ENCODE data around the gene GPA33.

GPA33 gene

GRCh38 chr1:167084757-167085156, 5.4 kb downstream of the GPA33 start:
- no peak for DNase-seq

- no peak for DNase-seq
Observed at GRCh38 chr1:167083871-167084270, 6.3 kb downstream of the GPA33 start.

DNA sequence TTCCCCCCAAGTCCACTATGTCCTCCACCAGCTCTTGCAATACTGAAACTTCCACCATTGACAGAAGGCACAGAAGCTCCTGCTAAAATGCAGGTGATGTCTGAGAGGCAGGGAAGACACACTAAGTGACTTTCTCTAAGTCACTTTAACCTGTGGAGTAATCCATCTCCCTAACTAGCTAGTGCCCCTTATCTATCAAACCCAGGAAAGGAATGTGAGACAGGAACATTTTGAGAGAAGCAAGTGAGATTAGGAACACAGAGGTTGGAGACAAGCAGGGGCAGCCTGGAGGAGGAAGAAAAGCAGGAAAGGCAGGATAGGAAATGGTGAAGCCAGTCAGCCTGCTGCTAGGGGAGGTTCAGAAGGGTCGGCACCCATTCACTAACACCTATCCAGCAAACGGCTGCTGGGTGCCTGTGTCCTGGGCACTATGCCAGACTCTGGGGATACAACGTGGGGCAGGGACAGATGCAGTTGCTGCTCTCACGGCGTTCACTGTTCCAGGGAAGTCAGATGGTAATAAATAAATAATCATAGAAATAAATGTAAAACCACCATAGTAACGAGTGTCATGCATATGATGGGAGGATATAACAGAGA, 7.0 kb downstream of the GPA33 start:
- DNase-seq = no peak

- peak; percentile 59 for DNase-seq
Observed at GRCh38 chr1:167082511-167083027, 7.6 kb downstream of the GPA33 start.

DNA sequence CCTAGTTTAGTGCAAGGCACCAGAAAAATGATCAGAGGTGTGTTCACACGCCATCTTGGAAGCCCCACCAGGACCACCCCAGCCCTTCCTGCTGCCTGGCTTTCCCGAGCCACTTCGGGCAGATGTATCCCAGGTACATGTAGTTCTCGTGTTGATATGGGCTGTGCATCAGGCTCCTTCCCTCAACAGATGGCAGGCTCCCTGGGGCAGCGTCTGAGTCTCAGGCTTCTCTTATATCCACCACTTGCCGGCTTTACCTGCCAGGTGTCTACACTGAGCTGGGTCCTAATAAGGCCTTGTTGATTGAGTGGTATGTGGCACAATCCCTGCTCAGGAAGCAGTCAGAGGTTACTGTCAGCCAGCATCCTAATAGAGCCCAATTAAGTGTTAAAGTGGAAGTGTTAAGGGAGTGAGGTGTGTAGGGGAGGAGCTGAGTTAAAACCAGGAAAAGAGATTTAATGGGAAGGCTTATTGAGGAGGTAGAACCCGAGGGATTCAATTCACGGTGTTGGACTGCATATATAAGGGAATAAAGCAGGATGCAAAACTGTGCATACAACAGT, 8.5 kb downstream of the GPA33 start:
- DNase-seq = no peak

DNA sequence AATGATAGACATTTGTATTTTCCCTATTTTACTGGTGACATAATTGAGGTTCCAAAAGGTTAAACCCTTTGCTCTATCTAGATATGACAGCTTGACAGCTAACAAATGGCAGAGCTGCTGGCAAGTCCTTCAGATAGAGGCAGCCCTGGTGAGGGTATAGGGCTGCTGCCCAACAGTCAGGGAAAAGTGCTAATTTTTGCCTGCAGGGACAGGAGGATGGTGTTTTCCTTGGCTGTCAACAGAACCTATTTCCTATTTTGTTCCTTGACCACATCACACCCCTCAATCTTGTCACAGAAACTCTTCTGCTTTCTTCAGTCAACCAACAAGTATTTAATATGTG, 12.3 kb downstream of the GPA33 start:
- DNase-seq = no peak

GRCh38 chr1:167077128-167077867, 12.9 kb downstream of the GPA33 start:
- DNase-seq = no peak

DNA sequence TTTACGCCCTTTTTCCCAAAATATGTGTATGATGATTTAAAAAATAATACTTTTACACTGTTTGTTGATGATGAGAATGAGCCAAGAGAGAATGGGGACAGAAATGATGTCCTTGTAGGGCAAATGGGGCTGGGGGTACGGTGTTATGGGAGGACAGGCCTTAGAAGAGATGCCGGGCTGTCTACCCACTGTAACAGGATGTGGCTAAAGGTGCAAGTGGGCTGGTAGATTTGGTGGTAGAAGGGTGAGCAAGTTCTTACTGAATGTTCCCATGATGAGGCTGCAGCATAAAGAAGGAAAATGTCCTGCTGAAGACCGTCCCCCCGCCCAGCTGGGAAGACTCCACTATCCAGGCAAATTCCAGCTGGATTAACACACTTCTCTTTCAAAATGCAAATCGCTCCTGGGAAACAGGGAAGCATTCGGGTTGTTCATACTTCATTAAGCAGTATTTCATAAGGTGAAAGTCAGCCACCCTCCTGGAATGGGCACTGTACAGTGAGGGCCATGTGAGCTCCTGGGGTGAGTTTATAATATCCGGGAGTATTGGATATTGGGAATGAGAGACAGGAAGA, 14.0 kb downstream of the GPA33 start:
- DNase-seq = no peak

DNA sequence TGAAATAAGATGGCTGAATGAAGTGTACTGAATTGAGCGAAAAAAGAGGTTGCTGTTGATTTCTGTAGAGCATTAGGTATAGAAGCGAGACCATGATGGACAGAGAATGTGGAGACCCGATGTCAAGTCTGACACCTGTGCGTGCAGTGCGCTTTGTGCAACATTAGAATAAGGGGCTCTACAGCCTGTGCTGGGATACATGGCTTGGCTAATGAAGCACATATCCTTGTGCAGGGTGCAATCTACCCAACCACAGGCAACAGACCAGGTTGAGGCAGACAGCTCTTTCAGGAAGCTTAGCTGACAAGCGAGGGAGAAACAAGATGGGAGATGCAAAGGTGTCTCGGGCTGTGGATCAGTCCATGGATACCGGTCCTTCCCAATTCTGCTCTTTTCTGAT, 18.9 kb downstream of the GPA33 start:
- DNase-seq = no peak

- DNase-seq = no peak
Observed at GRCh38 chr1:167068761-167069160, 21.4 kb downstream of the GPA33 start.

GRCh38 chr1:167067904-167068303, 22.3 kb downstream of the GPA33 start:
- DNase-seq = no peak

- DNase-seq = peak; percentile 61
Observed at GRCh38 chr1:167066333-167067122, 23.6 kb downstream of the GPA33 start.

DNA sequence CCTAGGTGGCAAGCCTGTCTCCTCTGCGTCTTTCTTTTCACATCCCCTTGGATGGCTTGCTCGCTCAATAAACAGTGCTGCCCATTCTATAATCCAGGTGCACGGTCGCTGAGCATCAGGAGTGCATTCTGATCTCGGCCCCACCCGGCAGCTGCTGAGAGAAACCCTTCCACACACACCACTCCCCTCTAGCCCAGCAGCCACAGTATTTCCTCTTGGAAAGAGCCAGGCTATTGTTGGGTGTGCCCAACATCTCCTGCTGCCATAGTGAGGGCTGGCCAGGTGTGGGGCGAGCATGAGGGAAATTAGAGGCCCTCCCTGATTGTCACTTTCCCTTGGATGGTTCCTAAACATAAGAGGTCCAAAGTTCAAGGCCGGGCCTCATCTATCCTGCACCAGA, 24.7 kb downstream of the GPA33 start:
- DNase-seq = no peak

GRCh38 chr1:167064621-167065020, 25.6 kb downstream of the GPA33 start:
- DNase-seq = no peak

- DNase-seq = no peak
Observed at GRCh38 chr1:167061073-167061464, 29.1 kb downstream of the GPA33 start.

- no peak for DNase-seq
Observed at GRCh38 chr1:167060141-167061072, 29.8 kb downstream of the GPA33 start.

DNA sequence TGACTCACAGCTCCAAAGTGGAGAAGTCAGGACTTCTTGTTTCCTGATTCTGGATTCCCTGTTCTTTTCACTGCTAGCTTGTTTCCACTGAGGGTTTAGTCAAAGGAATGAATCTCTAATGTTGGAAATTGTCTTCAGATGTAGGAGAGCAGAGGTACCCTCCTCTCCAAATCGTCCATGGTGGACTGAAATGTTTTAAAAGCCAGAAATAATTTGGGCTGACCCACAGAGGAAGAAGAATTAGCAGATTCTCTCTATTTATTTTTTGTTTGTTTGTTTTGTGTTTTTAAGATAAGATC, 30.4 kb downstream of the GPA33 start:
- no peak for DNase-seq

DNA sequence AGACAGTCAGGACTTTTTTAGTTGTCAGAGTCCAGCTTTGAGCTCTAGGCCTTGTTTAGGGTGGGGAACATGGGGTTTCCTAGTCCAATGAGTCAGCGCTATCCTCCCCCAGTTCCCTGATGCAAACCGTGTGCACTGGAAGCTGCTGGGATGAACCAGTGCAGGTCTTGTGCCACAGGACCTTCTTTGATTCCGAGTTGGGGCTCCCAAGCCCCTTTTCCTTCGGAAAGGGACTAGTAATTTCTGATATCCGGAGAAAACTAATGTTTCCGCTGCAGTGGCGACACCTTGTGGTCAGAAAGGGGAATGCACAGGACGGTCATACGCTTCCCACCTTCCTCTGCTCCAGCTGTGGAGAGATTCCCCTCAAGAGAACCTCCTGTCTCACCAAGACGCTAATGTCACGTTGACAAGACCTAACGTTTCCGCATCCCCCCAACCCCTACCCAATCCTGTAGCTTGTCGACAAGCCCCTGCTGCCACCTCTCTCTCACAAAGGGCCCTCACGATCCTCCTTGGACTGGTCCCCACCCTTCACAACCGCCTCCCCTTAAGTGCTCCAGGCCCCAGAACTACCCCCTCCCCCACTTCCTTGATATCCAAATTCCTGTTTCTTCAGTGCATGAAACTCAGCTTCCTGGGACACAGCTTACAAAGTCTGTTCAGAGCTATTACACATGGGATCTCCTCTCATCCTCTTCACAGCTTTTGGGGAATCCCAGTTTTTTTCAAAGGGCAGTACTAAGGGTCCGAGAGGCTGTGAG, 30.9 kb downstream of the GPA33 start:
- DNase-seq = peak; percentile 20

DNA sequence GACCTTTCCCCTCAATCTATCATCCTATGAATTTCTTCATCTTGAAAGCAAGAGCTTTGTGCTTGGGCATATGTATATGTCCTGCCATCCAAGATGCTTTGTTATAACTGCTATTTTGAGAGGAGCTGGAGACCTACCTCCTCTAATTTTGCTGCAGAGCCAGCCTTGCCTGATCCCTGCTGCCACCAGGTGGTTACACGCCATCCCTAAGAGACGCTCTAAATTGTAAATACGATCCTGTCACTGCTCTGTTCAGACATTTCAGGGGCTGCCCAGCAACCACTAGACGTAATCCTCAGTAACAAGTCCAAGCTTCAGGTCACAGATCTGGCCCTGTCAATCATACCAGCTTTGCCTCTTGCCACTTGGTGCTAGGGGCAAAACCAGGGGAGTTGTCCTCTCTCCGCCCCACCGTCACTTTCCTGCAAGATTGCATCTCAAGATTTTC, 32.9 kb downstream of the GPA33 start:
- DNase-seq = peak; percentile 60

DNA sequence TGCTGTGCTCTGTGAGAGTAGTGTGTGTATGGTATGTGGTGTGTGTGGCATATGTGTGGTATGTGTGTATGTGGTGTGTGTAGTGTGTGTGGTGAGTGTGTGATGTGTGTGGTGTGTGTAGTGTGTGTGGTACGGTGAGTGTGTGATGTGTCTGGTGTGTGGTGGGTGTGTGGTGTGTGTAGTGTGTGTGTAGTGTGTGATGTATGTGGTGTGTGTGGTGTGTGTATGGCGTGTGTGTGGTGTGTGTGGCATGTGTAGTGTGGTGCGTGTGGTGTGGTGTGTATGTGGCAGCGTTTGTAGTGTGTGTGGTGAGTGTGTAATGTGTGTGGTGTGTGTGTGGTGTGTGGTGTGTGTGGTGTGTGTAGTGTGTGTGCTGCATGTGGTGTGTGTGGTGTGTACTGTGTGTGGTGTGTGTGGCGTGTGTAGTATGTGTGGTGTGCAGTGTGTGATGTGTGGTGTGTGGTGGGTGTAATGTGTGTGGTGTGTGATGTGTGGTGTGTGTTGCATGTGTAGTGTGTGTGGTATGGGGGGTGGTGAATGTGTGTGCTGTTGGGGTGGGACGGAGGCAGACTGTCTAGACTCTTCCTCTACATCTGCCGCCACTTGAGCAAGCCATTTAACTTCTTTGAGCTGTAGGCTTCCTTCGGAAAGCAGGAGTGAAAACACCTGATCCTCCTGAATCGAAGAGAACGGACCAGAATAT, 33.5 kb downstream of the GPA33 start:
- DNase-seq = no peak
